ENCODE measurements around the gene HLA-DPB1.
"Not testable (repeated sequence)": the region's sequence is repeated elsewhere in the genome, so short reads cannot be mapped to it uniquely, and the experiment has no call there.

DNA sequence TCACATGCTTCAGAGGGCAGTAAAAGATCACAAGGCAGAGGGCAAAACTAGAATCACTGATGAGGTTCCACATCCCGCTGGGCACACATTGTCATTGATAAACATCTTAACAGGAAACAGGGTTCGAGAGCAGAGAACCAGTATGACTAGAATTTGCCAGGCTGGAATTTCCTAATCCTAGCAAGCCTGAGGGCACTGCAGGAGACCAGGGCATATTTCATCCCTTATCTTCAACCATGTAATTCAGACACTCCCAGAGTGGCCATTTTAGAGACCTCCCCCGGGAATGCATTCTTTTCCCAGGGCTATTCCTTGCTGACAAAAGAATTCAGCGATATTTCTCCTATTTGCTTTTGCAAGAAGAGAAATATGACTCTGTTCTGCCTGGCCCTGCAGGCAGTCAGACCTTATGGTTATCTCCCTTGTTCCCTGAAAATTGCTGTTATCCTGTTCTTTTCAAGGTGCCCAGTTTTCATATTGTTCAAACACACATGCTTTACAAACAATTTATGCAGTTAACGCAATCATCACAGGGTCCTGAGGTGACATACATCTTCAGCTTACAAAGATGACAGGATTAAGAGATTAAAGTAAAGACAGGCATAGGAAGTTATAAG is 25.4 kb downstream of the HLA-DPB1 start:
- TF ChIP-seq SRSF1 (IDR thresholded peaks at IDR 0.05; ENCODE audit: low read depth, low read length); POLR2A (conservative IDR thresholded peaks at IDR 0.05); NUFIP1 (IDR thresholded peaks at IDR 0.05; ENCODE audit: partially characterized antibody); ZNF274 (IDR thresholded peaks at IDR 0.05; ENCODE audit: borderline replicate concordance, low read depth, low read length): not testable (repeated sequence)
- TF ChIP-seq, protein P1, sequence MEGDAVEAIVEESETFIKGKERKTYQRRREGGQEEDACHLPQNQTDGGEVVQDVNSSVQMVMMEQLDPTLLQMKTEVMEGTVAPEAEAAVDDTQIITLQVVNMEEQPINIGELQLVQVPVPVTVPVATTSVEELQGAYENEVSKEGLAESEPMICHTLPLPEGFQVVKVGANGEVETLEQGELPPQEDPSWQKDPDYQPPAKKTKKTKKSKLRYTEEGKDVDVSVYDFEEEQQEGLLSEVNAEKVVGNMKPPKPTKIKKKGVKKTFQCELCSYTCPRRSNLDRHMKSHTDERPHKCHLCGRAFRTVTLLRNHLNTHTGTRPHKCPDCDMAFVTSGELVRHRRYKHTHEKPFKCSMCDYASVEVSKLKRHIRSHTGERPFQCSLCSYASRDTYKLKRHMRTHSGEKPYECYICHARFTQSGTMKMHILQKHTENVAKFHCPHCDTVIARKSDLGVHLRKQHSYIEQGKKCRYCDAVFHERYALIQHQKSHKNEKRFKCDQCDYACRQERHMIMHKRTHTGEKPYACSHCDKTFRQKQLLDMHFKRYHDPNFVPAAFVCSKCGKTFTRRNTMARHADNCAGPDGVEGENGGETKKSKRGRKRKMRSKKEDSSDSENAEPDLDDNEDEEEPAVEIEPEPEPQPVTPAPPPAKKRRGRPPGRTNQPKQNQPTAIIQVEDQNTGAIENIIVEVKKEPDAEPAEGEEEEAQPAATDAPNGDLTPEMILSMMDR (IDR thresholded peaks at IDR 0.05 in 2 of 3, conservative IDR thresholded peaks at IDR 0.05 in 1 of 3; ENCODE audit: insufficient read depth in 2 of 3, low read depth in 1 of 3, low read length in 3 of 3), result not testable (repeated sequence)

Measured in K562 (cell line).